ENCODE measurements around the gene CSMD2. TPM values are rescaled to one million over a fixed set of nuclear protein-coding genes. Genes with fewer than 3 reads are reported as not detected.

Gene CSMD2
- total and polyA plus RNA-seq, 2 experiments from 2014 or later = 5.3 to 16.6 TPM

- no peak for TF ChIP-seq ZNF462 (CRISPR knock-in tag; IDR thresholded peaks at IDR 0.05)
- TF ChIP-seq NANOG (IDR thresholded peaks at IDR 0.05; ENCODE audit: borderline replicate concordance) = no peak
- no peak for TF ChIP-seq EZH2 (IDR thresholded peaks at IDR 0.05; ENCODE audit: low read depth, unreplicated experiment)
These were observed 557.5 kb downstream of the CSMD2 start (continued) for GRCh38 chr1:33607444-33608005.

GRCh38 chr1:33606272-33606671, 558.8 kb downstream of the CSMD2 start:
- no peaks in the 10 kb centered on the region for H3K79me2 ChIP-seq (replicated peaks; ENCODE audit: insufficient read depth)
- H3K27me3 Mint-ChIP-seq (ENCODE audit: insufficient read depth, low read depth, poor library complexity) = peaks cover 4% of the 10 kb centered on the region
- no peaks in the 10 kb centered on the region for H3K27me3 ChIP-seq (ENCODE audit: insufficient read depth)
- no peak overlapping the region for H3K4me3 ChIP-seq
- H3F3A ChIP-seq (replicated peaks; ENCODE audit: low read depth) = no peaks in the 10 kb centered on the region
- ATAC-seq = no peak
- no peaks in the 10 kb centered on the region for H3K4me1 Mint-ChIP-seq
- no peak overlapping the region for H3K4me3 Mint-ChIP-seq
- no peak overlapping the region for H3K27ac ChIP-seq (ENCODE audit: low read depth)
- H3K36me3 ChIP-seq (ENCODE audit: insufficient read depth) = no peaks in the 10 kb centered on the region
- H3K36me3 Mint-ChIP-seq (ENCODE audit: low read depth) = no peaks in the 10 kb centered on the region; the same call in 1 of the 3 replicates
- no peak overlapping the region for H3K4me2 ChIP-seq
- H3K9me2 ChIP-seq (ENCODE audit: insufficient read depth) = peaks cover 5% of the 10 kb centered on the region; the same call in 1 of the 2 replicates
- no peak overlapping the region for H2AFZ ChIP-seq
- H4K20me1 ChIP-seq (replicated peaks; ENCODE audit: insufficient read depth) = no peaks in the 10 kb centered on the region; the same call in 1 of the 2 replicates
- no peaks in the 10 kb centered on the region for H3K9me3 Mint-ChIP-seq
- H3K4me1 ChIP-seq (ENCODE audit: insufficient read depth) = no peaks in the 10 kb centered on the region
- DNase-seq (ENCODE audit: low spot score) = no peak
- H3K27ac Mint-ChIP-seq = no peak overlapping the region
- no peak for TF ChIP-seq ZNF331 (CRISPR knock-in tag; IDR thresholded peaks at IDR 0.05; ENCODE audit: low read depth)
- TF ChIP-seq REST (IDR thresholded peaks at IDR 0.05; ENCODE audit: unreplicated experiment) = no peak
- no peak for TF ChIP-seq EZH2phosphoT487 (IDR thresholded peaks at IDR 0.05; ENCODE audit: unreplicated experiment)
- no peak for TF ChIP-seq ZNF114 (CRISPR knock-in tag; IDR thresholded peaks at IDR 0.05)
- no peak for TF ChIP-seq STAT1 (IDR thresholded peaks at IDR 0.05; ENCODE audit: unreplicated experiment)
